Activated T-cell treated with anti-CD3 and anti-CD28 coated beads for 24 hours (primary cell): Measurements from ENCODE around the gene GJA4.

Experiments used
- DNase-seq: peaks from one replicate; pipeline ENCODE4 v3.0.0-alpha.2; 2020; ENCODE audit warnings: low read depth

GJA4 gene

GRCh38 chr1:34792868-34793727 is at the start of gene GJA4:
Gene GJA4 (plus strand): TSS chr1:34792999. CDS start chr1:34794214, 1,215 bp downstream.
- DNase-seq: no peak

- no peak for DNase-seq
These were observed 49.0 kb upstream of the GJA4 start for GRCh38 chr1:34743775-34744174.

GRCh38 chr1:34744851-34745250 is 47.9 kb upstream of the GJA4 start:
- no peak for DNase-seq

- DNase-seq: no peak
These were observed 47.1 kb upstream of the GJA4 start for GRCh38 chr1:34745666-34746065.

GRCh38 chr1:34746101-34746500 is 46.7 kb upstream of the GJA4 start:
- no peak for DNase-seq

GRCh38 chr1:34746785-34747637 is 45.8 kb upstream of the GJA4 start:
- DNase-seq: no peak

GRCh38 chr1:34747638-34747941 is 45.2 kb upstream of the GJA4 start:
- no peak for DNase-seq

- no peak for DNase-seq
These were observed 42.8 kb upstream of the GJA4 start for GRCh38 chr1:34749992-34750391.

GRCh38 chr1:34750610-34751009 is 42.2 kb upstream of the GJA4 start:
- no peak for DNase-seq

- no peak for DNase-seq
These were observed 39.6 kb upstream of the GJA4 start for GRCh38 chr1:34753163-34753562.

- DNase-seq: no peak
These were observed 37.7 kb upstream of the GJA4 start, which contains the start of gene GJB5 for GRCh38 chr1:34754964-34755637. Gene GJB5 (plus strand): TSS chr1:34755047. CDS start chr1:34757331, 2,284 bp downstream.

GRCh38 chr1:34755961-34756360 is 36.8 kb upstream of the GJA4 start:
- no peak for DNase-seq

- DNase-seq: no peak
These were observed 35.4 kb upstream of the GJA4 start for GRCh38 chr1:34757386-34757785.

- no peak for DNase-seq
These were observed 34.0 kb upstream of the GJA4 start for GRCh38 chr1:34758751-34759150.

- no peak for DNase-seq
These were observed 33.1 kb upstream of the GJA4 start, which contains the start of gene GJB4 for GRCh38 chr1:34759503-34760357. Gene GJB4 (plus strand): TSS chr1:34759740. CDS start chr1:34761255, 1,515 bp downstream.

- DNase-seq: no peak
These were observed 31.5 kb upstream of the GJA4 start for GRCh38 chr1:34761176-34761761.

- DNase-seq: no peak
These were observed 31.0 kb upstream of the GJA4 start for GRCh38 chr1:34761776-34762307.

GRCh38 chr1:34762474-34763141 is 30.2 kb upstream of the GJA4 start:
- no peak for DNase-seq

- DNase-seq: no peak
These were observed 29.5 kb upstream of the GJA4 start for GRCh38 chr1:34763142-34763781.

GRCh38 chr1:34768856-34769255 is 23.9 kb upstream of the GJA4 start:
- DNase-seq: no peak
